Measurements from ENCODE around the gene PLXNA3.
A peak's percentile ranks its signal among the peaks of the same experiment; 100 is the strongest.

The PLXNA3 gene

DNA sequence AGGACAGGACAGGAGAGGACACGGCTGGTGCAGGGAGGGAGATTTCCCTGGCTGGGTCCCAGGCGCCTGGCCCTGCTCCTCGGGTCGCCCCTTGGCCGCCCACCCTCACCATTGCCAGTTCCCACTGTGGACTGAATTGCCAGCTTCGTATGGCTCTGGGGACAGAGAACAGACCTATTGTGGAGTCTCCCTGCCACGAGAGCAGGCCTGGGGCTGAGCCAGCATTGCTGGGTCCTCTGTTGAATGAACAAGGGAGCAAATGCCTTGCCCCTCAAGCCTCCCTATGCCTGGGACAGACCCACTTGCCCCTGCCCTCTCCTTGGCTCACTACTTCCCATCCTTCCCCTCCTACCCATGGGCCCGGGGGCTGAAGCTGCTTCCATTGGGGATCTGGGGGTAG, 4.3 kb downstream of the PLXNA3 start:
- no peak for DNase-seq

DNA sequence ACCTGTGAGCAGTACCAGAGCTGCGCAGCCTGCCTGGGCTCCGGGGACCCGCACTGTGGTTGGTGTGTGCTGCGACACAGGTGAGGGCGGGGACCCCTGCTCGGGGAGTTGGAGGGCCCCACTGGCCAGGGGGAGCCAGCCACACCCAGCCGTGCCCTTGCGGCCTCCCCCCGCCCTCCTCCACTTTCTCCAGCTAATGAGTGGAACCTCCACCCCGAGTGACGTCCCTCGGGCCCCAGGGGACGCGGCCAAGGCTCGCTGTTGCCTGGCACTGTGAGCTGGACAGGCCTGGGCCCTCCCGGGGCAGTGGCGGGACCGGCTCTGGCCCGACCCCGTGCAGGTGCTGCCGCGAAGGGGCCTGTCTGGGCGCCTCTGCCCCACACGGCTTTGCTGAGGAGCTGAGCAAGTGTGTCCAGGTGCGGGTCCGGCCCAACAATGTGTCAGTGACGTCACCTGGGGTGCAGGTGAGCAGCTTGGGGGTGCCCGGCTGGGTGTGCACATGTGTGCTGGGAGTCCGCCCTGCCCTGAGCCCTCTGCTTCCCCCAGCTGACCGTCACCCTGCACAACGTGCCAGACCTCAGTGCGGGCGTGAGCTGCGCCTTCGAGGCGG, 5.6 kb downstream of the PLXNA3 start:
- DNase-seq: no peak

DNA sequence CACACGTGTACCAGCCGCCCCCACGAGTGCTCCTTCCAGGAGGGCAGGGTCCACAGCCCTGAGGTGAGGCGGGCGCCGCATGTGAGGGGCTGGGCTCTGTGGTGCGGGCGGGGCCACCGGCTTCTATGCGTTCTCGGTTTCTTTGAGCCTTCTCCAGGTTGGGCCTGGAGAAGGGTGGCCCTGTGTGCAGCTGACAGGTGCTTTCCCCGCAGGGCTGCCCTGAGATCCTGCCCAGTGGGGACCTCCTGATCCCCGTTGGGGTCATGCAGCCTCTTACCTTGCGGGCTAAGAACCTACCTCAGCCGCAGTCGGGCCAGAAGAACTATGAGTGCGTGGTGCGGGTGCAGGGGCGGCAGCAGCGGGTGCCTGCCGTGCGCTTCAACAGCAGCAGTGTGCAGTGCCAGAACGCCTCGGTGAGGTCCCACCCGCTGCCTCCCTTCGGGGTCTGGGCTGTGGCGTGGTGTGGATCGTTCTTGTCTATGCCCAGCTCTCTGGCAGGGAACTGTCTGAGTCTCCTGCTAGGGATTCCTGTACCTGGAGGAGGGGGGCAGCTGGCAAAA, 6.8 kb downstream of the PLXNA3 start:
- no peak for DNase-seq

DNA sequence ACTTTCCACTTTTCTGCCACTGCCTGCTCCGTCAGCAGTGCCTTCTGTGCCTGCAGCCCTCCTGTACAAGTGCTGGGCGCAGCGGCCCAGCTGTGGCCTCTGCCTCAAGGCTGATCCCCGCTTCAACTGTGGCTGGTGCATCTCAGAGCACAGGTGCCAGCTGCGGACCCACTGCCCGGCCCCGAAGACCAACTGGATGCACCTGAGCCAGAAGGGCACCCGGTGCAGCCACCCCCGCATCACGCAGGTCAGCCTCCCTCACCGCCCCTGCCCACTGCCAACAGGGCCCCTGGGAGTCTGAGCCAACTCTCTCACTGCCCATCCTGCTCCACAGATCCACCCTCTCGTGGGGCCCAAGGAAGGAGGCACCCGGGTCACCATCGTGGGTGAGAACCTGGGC, 7.5 kb downstream of the PLXNA3 start:
- DNase-seq: no peak

DNA sequence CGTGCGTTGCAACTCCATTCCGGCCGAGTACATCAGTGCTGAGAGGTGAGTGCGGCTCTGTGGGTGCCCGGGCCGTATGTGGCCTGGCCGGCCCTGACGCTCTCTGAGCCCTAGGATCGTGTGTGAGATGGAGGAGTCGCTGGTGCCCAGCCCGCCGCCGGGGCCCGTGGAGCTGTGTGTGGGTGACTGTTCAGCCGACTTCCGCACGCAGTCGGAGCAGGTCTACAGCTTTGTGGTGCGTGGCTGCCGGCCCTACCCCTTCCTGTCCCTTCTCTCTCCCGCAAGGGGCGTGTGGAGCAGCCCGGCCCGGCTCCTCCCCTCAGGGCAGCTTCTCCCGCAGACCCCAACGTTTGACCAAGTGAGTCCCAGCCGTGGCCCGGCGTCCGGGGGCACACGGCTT, 8.0 kb downstream of the PLXNA3 start:
- no peak for DNase-seq

DNA sequence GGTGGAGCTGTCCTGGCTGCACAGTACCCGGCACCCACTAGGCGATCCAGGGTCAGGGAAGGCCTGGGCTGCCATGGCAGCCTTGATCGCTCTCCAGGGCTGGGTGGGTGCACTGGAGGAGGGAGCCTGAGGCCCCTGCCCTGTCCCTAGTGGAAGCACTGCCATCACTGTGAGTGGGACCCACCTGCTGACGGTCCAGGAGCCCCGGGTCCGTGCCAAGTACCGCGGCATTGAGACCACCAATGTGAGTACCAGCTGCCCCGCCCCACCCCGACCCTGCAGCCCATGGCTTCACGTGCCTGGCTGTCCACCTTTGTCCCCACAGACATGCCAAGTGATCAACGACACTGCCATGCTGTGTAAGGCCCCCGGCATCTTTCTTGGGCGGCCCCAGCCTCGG, 8.8 kb downstream of the PLXNA3 start:
- no peak for DNase-seq

DNA sequence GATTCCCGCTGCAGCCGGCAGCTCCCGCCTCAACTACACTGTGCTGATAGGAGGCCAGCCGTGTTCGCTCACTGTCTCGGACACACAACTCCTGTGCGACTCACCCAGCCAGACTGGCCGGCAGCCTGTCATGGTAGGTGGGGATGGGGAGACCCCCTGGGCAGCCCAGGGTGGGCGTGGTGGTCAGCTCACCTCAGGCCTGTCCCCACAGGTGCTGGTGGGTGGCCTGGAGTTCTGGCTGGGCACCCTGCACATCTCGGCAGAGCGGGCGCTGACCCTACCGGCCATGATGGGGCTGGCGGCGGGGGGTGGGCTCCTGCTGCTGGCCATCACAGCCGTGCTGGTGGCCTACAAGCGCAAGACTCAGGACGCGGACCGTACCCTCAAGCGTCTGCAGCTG, 9.5 kb downstream of the PLXNA3 start:
- DNase-seq: no peak

DNA sequence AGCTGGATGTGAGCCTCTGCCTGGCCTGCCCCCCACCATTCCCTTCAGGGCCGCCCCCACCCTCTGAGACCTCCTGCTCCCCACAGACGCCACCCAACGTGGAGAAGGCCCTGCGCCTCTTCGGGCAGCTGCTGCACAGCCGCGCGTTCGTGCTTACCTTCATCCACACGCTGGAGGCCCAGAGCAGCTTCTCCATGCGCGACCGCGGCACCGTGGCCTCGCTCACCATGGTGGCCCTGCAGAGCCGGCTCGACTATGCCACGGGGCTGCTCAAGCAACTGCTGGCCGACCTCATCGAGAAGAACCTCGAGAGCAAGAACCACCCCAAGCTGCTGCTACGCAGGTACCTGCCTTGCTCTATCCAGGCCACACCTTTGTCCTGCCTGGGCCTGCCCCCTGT, 10.1 kb downstream of the PLXNA3 start:
- no peak for DNase-seq

DNA sequence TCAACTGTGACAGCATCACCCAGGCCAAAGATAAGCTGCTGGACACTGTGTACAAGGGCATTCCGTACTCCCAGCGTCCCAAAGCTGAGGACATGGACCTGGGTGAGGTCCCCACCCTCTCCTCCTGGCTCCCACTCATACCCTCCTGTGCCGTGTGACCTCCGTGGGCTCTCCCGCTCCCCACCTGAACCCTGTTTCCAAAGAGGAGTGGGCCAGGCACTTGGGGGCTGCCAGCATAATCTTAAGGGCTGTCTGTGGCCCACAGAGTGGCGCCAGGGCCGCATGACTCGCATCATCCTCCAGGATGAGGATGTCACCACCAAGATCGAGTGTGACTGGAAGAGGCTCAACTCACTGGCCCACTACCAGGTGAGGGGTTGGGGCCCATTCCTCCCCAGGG, 11.0 kb downstream of the PLXNA3 start:
- no peak for DNase-seq

DNA sequence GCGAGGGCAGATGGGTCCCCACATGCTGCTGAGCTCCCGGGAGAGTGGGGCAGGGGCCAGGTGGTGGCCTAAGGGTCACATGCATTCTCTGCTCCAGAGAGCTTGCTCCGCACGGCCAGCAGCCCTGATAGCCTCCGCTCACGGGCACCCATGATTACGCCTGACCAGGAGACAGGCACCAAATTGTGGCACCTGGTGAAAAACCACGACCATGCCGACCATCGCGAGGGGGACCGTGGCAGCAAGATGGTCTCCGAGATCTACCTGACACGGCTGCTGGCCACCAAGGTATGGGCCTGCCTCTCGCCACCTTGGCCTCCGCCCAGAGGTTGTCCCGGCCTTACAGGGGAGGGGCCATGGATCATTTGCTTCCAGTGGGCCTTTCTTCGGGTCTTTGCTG, 11.8 kb downstream of the PLXNA3 start:
- no peak for DNase-seq

DNA sequence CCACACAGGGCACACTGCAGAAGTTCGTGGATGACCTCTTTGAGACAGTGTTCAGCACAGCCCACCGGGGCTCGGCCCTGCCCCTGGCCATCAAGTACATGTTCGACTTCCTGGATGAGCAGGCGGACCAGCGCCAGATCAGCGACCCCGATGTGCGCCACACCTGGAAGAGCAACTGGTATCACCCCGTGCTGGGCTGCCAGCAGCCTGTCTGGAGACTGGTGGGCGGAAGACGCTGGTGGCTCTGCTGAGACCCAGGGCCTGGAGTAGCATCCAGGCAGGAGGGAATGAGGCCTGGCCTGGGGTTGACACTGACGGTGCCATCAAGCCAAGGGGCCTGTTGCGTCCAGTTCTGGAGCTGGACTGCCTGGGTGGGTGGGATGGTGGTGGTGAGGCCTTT, 12.4 kb downstream of the PLXNA3 start:
- no peak for DNase-seq

DNA sequence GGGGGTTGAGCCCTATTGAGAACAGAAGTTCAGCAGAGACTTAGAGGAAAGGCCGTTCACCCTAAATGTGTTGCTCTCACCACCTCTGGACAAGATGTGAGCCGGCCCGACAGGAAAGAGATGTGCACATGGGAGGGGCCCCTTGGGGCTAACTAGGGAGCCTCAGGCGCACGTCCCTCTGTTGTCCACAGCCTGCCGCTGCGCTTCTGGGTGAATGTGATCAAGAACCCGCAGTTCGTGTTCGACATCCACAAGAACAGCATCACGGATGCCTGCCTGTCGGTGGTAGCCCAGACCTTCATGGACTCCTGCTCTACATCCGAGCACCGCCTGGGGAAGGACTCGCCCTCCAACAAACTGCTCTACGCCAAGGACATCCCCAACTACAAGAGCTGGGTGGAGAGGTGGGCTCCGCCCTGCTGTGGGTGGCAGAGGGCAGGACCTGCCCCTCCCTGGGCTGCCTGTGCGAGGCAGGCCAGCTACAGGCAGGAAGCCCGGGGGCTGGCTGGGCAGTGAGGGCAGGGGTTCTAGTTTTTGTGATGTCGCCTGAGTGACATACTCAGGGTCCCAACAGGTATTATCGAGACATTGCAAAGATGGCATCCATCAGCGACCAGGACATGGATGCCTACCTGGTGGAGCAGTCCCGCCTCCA, 13.0 kb downstream of the PLXNA3 start:
- DNase-seq: no peak

DNA sequence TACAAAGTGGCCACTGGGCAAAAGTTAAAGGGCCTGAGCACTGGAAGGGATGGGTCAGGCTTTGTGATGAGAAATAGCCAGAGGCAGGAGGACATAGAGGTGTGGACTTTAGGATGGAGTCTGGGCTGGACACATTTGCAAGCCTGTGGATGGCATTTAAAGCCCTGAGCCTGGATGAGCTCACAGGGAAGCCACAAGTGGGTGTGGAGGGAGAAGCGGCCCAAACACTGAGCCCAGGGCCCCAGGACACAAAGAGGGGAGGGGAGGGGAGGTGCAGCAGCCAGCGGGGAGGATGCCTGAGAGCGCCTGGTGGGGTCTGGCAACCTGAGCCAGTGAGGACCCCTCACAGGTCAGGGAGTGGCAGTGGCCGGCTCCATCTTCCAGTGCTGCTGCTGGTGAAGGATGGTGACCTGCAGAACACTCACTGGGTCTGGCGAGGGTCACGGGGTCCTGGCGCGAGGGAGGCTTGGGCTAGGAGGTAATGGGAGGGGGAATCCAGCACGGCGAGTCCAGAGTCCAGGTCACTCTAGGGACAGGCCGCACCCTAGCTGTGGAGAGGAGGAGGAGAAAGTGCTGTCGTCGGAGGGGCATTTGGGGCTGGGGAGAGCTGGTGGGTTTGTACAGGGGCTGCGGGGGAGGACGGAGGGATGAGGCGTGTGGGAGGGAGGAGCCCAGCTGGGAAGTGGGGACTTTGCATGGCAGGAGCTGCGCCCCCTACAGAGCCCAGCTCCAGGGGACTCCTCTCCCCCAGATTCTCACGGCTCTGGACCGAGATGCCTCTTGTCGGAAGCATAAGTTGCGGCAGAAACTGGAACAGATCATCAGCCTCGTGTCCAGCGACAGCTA, 14.0 kb downstream of the PLXNA3 start:
- DNase-seq: no peak

DNA sequence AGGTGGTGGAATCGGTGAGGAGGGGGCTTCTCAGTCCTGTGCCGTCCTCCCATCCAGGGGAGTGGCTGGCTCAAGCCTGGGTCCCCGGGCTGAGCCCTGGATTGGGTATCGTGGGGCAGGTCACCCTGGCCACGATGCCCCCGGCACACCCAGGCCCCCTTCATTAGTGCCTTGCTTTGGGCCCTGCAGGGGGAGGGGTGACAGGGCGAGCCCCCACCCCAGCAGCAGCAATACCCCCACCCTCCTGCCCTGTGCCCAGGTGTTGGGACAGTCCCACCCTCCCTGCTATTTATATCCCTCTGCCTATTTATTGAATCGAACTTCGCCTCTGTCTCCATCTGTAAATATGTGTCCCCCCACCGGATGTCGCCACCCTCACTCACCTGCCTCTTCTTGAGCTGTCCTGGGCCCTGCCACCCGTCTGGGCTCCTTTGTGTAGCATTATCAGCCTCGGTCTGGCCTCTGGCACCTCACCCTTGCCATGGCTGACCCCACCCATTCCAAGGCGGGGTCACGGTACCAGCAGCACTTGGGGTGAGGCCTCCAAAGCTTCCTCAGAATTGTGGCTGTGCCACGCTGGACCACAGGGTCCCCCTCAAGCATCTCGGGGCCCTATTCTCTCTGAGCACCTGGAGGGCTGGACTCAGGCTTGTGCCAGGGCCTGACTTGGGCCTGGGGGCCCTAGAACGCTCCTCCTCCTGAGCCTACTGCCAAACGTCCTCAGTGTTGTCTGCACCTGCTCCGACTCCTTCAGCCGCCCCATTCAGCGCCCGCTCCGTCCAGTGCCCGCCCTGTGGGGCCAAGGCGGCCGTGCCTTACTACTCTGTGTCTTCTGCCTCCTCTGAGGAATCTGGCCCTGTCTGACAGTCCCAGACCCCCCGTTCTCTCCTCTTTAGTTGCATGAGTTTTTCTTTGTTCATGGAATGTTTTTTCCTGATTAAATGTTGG, 14.9 kb downstream of the PLXNA3 start:
- DNase-seq: no peak

DNA sequence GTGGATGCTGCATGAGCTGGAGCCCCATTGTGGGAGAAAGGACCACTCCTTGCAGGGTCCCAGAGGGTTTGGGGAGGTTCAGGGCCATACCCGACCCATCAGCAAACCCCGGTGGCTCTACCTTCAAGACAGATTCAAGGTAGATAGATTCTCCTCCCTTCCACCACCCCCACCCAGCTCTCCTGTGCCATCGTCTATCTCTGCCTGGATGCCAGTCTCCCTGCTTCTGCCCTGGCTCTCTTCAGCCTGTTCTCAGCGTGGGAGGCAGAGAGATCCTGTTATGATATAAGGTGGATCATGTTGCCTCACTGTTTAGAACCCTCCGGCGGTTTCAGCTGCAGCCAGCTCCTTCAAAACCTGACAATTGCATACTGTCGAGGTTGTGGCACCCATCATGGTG, 15.6 kb downstream of the PLXNA3 start:
- no peak for DNase-seq

DNA sequence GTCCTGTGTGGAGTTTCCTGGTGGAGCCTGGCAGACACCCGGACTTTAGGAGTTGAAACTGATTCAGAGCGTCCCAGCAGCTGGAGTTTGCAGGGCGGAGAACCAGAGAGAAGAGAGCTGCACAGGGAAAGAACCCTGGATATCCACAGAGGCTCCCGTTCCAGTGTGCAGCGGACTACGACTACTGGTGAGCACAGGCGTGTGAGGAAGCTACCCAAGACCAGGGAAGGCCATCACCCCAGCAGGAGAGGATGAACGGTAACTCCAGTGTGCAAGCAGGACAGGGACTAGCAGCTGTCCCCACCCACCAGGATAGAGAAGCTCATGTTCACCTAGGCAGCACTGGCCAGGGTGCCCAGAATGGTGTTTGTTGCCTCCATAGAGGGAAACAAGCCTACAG, 18.7 kb downstream of the PLXNA3 start:
- DNase-seq: no peak

DNA sequence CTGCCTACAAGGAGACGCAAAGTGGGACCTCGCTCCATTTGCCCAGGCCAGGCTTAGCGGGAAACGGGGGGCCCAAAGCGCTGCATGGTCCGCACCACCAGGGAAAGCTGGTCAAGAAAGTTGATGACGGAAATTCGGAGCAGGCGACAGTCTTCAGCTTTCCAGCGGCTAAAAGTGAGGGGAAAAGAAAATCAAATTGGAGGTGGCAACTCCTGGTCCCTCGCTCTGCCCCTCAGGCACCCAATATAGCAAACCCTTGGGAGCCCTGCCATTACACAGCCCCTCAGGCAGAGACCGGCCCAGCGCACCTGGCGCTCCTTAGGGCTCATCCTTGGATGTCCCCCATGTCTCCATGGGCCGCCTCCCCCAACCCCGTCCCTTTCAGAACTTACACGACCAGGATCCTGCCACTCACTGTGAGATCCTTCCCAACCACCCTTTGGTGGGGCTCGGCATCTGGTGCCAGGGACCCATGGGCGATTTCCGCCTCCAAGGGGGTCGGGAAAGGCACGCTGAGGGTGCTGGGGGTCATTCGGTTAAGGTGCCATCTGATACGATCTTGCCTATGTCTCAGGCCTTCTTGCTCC, 19.9 kb downstream of the PLXNA3 start:
- no peak for DNase-seq

DNA sequence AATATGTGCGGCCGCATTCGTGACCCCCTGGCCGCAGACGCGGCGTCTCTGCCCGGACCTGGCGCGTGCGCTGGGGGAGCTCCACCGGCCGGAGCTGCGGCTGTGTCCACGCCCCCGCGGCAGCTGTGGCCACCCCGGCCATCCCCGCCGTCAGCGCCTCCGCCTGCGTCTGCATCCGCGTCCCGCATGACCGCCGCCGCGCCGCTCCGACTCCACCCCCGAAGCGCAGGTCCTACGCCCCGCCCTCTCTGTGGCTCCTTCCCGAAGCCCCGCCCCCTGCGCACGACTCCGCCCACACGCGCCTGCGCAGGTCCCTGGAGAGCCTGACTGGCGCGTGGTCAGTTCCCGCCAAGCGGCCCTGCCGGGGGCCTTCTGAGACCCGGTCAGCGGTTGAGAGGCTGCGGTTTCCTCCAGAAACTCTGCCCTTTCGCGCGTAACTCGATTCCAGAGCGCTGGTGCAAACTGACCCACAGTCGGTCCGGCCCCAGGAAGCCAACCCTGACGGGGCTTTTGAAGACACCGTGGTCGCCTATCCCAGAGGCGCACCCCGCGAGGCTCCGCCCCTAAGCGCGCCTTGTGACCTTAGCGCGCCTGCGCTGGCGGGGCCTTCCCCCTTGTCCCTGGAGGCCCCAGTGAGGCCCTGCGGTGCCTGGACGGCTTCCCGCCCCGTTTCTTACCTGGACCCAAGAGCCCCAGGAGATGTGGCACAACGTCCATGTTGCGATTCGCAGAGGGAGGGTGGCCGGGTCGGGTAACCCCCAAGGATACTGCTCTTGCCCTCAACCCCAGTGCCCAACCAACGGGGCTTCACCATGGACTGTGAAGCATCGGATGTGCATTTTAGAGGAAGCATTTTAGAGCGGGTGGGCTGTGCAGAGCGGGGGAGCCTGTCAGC, 20.9 kb downstream of the PLXNA3 start, which contains the start of gene LAGE3:
TSS of gene LAGE3 (minus strand) at position 554 of the 895 bp plus-strand sequence. CDS start at position 188, 366 bp downstream.
- DNase-seq: peak; percentile 91

DNA sequence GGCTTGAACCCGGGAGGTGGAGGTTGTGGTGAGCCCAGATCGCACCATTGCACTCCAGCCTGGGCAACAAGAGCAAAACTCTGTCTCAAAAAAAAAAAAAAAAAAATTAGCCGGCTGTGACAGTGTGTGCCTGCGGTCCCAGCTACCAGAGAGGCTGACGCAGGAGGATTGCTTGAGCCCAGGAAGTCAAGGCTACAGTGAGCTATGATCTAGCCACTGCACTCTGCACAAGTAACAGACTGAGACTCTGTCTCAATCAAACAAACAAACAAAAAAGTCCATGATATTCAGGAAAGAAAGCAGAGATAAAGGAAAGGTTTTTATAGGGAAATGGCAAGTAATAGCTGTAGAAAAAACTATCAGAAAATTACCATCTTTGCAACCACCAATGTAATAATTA, 23.1 kb downstream of the PLXNA3 start:
- DNase-seq: no peak

DNA sequence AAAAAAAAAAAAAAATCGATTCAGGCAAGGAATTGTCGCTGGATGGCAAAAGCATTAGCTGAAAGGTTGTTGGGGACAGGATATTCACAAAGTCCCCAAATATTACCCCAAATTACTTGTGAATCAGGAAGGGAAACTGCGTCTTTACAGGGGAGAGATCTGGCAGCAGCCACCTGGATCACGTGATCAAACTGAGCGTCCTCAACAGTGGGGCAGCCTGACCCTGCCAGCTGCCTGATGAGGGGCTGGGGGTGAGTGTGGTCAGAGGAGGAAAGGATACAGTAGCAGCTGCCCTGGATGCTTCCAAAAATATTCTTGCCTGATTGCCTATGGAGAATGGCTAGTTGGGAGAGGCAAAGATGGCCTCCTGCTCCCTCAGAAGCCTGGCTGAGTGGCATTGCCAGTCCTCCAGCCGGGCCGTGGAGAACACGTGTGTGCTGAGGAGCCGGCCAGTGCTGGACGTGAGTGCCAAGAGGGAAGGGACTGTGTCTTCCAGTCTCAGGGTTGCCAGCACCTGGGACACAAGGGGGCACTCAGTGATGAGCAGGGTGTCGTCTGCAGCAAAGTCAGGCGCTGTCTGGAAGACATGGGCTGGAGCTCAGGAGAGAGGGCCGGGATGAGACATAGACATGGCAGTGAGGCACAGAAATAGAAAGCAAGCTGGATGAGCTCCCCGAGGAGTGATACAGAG, 24.0 kb downstream of the PLXNA3 start:
- DNase-seq: peak; percentile 11

Measured in NCI-H69 (cell line).